ENCODE data around the gene PTPRM. TPM values are rescaled to one million over a fixed set of nuclear protein-coding genes. Genes with fewer than 3 reads are reported as not detected.

Gene PTPRM
- total RNA-seq, 2 experiments from 2014 or later = 2.1 to 3.0 TPM

DNA sequence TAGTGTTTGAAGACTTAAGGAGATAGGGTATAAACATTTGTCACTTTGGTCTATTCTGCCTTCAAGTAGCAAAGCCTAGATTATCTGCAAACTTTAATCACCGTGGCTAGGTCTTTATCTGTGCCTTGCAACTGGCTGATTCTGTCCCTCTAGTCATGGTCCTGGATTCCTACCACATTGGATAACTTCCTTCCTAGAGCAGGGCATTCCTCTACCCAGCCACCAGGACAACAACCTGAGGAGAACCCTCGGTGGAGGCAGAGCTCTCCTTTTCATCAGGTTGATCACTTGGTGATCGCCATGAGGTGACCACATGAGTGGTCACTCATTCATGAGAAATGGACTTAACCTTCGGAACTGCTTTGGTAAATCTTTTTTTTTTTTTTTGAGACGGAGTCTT is 25.3 kb upstream of the PTPRM start:
- no peak for TF ChIP-seq CTCF (IDR thresholded peaks at IDR 0.05)
- no peaks in the 10 kb centered on the region for H3K36me3 Mint-ChIP-seq (ENCODE audit: low read depth)
- H3K27ac Mint-ChIP-seq = no peak overlapping the region
- no peaks in the 10 kb centered on the region for H3K27me3 Mint-ChIP-seq
- intact Hi-C loops (cut with micrococcal nuclease) = no loop called here
- ATAC-seq = no peak
- DNase-seq = no peak
- no peaks in the 10 kb centered on the region for H3K9me3 Mint-ChIP-seq
- no peak overlapping the region for H3K4me3 Mint-ChIP-seq
- POLR2A ChIA-PET = no interaction called here
- H3K4me1 Mint-ChIP-seq (ENCODE audit: low read depth) = no peaks in the 10 kb centered on the region
- CTCF ChIA-PET = no interaction called here

GRCh38 chr18:7544686-7545085 is 22.4 kb upstream of the PTPRM start:
- POLR2A ChIA-PET = interaction anchor here (0.6 kb wide), 1 partner anchor 292 kb away, joined by 3 read pairs; no protein-coding TSS in a partner anchor
- TF ChIP-seq CTCF (IDR thresholded peaks at IDR 0.05) = no peak
- Mint-ChIP-seq H3K36me3 (ENCODE audit: low read depth) (no peaks in the 10 kb centered on the region), H3K9me3 (no peaks in the 10 kb centered on the region), H3K27me3 (no peaks in the 10 kb centered on the region), H3K4me1 (ENCODE audit: low read depth) (no peaks in the 10 kb centered on the region), H3K27ac (no peak overlapping the region), H3K4me3 (no peak overlapping the region)
- CTCF ChIA-PET = interaction anchor here (0.6 kb wide), 1 partner anchor 37 kb away, joined by 3 read pairs; no protein-coding TSS in a partner anchor
- intact Hi-C loops (cut with micrococcal nuclease) = no loop called here
- ATAC-seq (no peak), DNase-seq (no peak)

DNA sequence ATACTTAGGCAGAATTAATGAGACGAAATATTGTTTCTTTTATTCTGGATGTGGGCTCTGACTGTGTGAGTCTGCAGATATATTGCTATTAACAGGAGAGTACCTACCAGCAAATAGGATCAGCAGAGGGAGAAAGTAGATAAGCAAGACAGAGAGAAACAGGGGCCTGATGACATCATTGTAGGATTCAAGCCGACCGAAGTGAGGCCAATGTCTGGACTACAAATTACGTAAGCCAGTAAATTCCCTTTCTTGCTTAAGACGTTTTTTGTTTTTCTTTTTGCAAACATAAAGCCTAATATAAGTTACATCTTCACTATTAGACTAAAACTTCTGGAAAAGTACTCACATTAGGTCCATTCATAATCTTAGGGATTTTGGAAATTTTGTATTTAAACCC is 21.4 kb upstream of the PTPRM start:
- Mint-ChIP-seq H3K36me3 (ENCODE audit: low read depth) (no peaks in the 10 kb centered on the region), H3K27ac (no peak overlapping the region), H3K4me1 (ENCODE audit: low read depth) (no peaks in the 10 kb centered on the region), H3K27me3 (no peaks in the 10 kb centered on the region), H3K4me3 (no peak overlapping the region), H3K9me3 (no peaks in the 10 kb centered on the region)
- intact Hi-C loops (cut with micrococcal nuclease) = no loop called here
- ATAC-seq (no peak), DNase-seq (no peak)
- POLR2A ChIA-PET = no interaction called here
- CTCF ChIA-PET = no interaction called here
- TF ChIP-seq CTCF (IDR thresholded peaks at IDR 0.05) = no peak

DNA sequence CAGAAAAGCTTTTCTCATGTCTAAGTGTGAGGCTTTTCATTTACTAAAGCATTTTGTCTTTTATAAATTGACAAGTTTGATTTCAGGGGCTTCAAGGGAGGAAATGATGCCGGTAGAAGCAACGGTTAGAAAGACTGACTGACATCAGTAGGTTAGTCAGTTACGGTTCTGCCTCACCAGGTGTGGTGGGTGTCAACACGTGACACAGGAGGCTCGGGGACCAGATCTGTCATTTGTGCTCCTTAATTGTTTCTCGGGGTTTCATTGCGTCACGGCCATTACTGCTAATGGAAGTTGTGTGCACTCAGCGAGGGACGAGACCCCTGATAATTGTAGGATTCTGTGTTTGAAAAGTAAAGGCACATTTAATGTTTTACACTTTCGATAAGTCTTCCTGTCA is 18.9 kb upstream of the PTPRM start:
- intact Hi-C loops (cut with micrococcal nuclease) = no loop called here
- Mint-ChIP-seq H3K27me3 (no peaks in the 10 kb centered on the region), H3K9me3 (no peaks in the 10 kb centered on the region), H3K4me3 (no peak overlapping the region), H3K4me1 (ENCODE audit: low read depth) (no peaks in the 10 kb centered on the region), H3K36me3 (ENCODE audit: low read depth) (no peaks in the 10 kb centered on the region), H3K27ac (no peak overlapping the region)
- ChIA-PET CTCF (no interaction called here), POLR2A (no interaction called here)
- ATAC-seq (no peak), DNase-seq (no peak)
- no peak for TF ChIP-seq CTCF (IDR thresholded peaks at IDR 0.05)

DNA sequence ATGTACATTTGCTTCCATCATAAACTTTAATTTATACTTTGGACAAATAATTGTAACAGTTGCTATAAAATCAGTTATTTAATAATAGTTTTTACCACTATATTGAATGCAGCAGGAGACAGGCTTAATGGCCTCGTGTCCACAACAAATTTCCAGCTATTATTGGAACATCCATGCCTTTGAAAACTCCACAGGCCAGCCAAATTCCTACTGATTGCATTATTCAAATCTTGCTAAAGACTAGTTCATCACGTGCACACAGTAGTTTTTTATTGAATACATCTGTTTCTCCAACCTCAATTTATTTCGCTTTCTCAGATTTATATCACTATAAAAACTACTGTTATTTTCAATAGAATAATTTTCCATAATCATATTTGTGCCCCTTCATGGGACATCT is 18.4 kb upstream of the PTPRM start:
- no peaks in the 10 kb centered on the region for H3K27me3 Mint-ChIP-seq
- no peak for DNase-seq
- CTCF ChIA-PET = no interaction called here
- no peaks in the 10 kb centered on the region for H3K36me3 Mint-ChIP-seq (ENCODE audit: low read depth)
- no peak for TF ChIP-seq CTCF (IDR thresholded peaks at IDR 0.05)
- no peak overlapping the region for H3K27ac Mint-ChIP-seq
- POLR2A ChIA-PET = no interaction called here
- intact Hi-C loops (cut with micrococcal nuclease) = no loop called here
- H3K4me1 Mint-ChIP-seq (ENCODE audit: low read depth) = no peaks in the 10 kb centered on the region
- ATAC-seq = no peak
- H3K9me3 Mint-ChIP-seq = no peaks in the 10 kb centered on the region
- no peak overlapping the region for H3K4me3 Mint-ChIP-seq

Measured in activated CD8-positive, alpha-beta T cell treated with anti-CD3 and anti-CD28 coated beads for 36 hours (primary cell).